Mesenchymal stem cell (in vitro differentiated cells and primary cell): ENCODE data around the gene SLC14A1.

Experiments
- DNase-seq: peaks from one replicate; pipeline ENCODE4 v3.0.0-alpha.2; 2013
- H2AFZ ChIP-seq: one replicate; pipeline ENCODE4 v1.6.1; 2013; ENCODE audit warnings: low read depth, mild to moderate bottlenecking, control low read depth, inconsistent platforms, low read length, moderate library complexity
- H2AK5ac ChIP-seq: 2 replicates; pipeline ENCODE4 v1.6.1; 2013; ENCODE audit warnings: low read length, moderate library complexity, mild to moderate bottlenecking, inconsistent platforms; ENCODE audit not compliant: severe bottlenecking
- H2BK120ac ChIP-seq: one replicate; pipeline ENCODE4 v1.6.1; 2013; ENCODE audit warnings: low read depth, mild to moderate bottlenecking, inconsistent platforms, low read length, moderate library complexity
- H2BK12ac ChIP-seq, 2 experiments: one replicate each; pipeline ENCODE4 v1.6.1; 2013; ENCODE audit warnings: inconsistent platforms in 2 of 2, low read length in 2 of 2, mild to moderate bottlenecking in 2 of 2, moderate library complexity in 2 of 2, control low read depth in 1 of 2
- H2BK15ac ChIP-seq: one replicate; pipeline ENCODE4 v1.6.1; 2013; ENCODE audit warnings: mild to moderate bottlenecking, low read depth, inconsistent platforms; ENCODE audit not compliant: poor library complexity, severe bottlenecking
- H2BK5ac ChIP-seq: 2 replicates; pipeline ENCODE4 v1.6.1; 2013; ENCODE audit warnings: low read depth, mild to moderate bottlenecking, low read length, control low read depth, inconsistent platforms; ENCODE audit not compliant: poor library complexity, severe bottlenecking
- H3K14ac ChIP-seq, 2 experiments: one replicate each; pipeline ENCODE4 v1.6.1; 2013; ENCODE audit warnings: inconsistent platforms in 2 of 2, low read length in 2 of 2, control low read depth in 1 of 2, mild to moderate bottlenecking in 1 of 2, moderate library complexity in 1 of 2
- H3K18ac ChIP-seq, 2 experiments: one replicate each; pipeline ENCODE4 v1.6.1; 2013; ENCODE audit warnings: inconsistent platforms in 2 of 2, low read length in 2 of 2, control low read depth in 1 of 2, low read depth in 1 of 2, mild to moderate bottlenecking in 1 of 2
- H3K23ac ChIP-seq, 2 experiments: one replicate each; pipeline ENCODE4 v1.6.1; 2013; ENCODE audit warnings: inconsistent platforms in 2 of 2, low read length in 2 of 2, mild to moderate bottlenecking in 2 of 2, moderate library complexity in 2 of 2, control low read depth in 1 of 2
- H3K27ac ChIP-seq: 2 replicates; pipeline ENCODE4 v1.5.1; 2013; ENCODE audit warnings: mild to moderate bottlenecking, moderate library complexity, low read length, control low read depth, inconsistent platforms; ENCODE audit not compliant: poor library complexity, severe bottlenecking
- H3K27me3 ChIP-seq, 2 experiments: 2 replicates each; pipeline versions ENCODE4 v1.6.1 to v1.7.0; 2013; ENCODE audit warnings: low read length in 2 of 2, mild to moderate bottlenecking in 2 of 2, moderate library complexity in 2 of 2, control low read depth in 1 of 2, inconsistent platforms in 1 of 2; ENCODE audit not compliant: control insufficient read depth in 1 of 2, insufficient read depth in 1 of 2
- H3K36me3 ChIP-seq, 2 experiments: 2 replicates each; pipeline versions ENCODE4 v1.6.1 to v1.7.0; 2013; ENCODE audit warnings: low read length in 2 of 2, control low read depth in 1 of 2, inconsistent platforms in 1 of 2, low read depth in 1 of 2, mild to moderate bottlenecking in 1 of 2; ENCODE audit not compliant: insufficient read depth in 2 of 2, control insufficient read depth in 1 of 2
- H3K4ac ChIP-seq, 2 experiments: one replicate each; pipeline ENCODE4 v1.6.1; 2013; ENCODE audit warnings: inconsistent platforms in 2 of 2, low read length in 2 of 2, mild to moderate bottlenecking in 2 of 2, moderate library complexity in 2 of 2, control low read depth in 1 of 2, low read depth in 1 of 2
- H3K4me1 ChIP-seq: 2 replicates; pipeline ENCODE4 v1.6.1; 2013; ENCODE audit warnings: low read depth, low read length, control low read depth; ENCODE audit not compliant: control insufficient read depth, insufficient read depth
- H3K4me2 ChIP-seq: 2 replicates; pipeline ENCODE4 v1.6.1; 2013; ENCODE audit warnings: low read length, mild to moderate bottlenecking, inconsistent platforms; ENCODE audit not compliant: poor library complexity, severe bottlenecking
- H3K4me3 ChIP-seq, 2 experiments: 2 replicates each; pipeline versions ENCODE4 v1.5.1 to v1.7.0; 2013; ENCODE audit warnings: low read length in 2 of 2, mild to moderate bottlenecking in 2 of 2, control low read depth in 1 of 2, low read depth in 1 of 2; ENCODE audit not compliant: insufficient read depth in 1 of 2
- H3K79me1 ChIP-seq: replicated peaks from 2 replicates; pipeline ENCODE4 v1.6.1; 2013; ENCODE audit warnings: mild to moderate bottlenecking, control low read depth, low read length, inconsistent platforms; ENCODE audit not compliant: poor library complexity, severe bottlenecking
- H3K9ac ChIP-seq: 2 replicates; pipeline ENCODE4 v1.7.0; 2013; ENCODE audit warnings: mild to moderate bottlenecking, low read length, moderate library complexity
- H3K9me3 ChIP-seq: 2 replicates; pipeline ENCODE4 v1.7.0; 2013; ENCODE audit warnings: mild to moderate bottlenecking, low read length; ENCODE audit not compliant: control insufficient read depth
- H4K8ac ChIP-seq: one replicate; pipeline ENCODE4 v1.6.1; 2013; ENCODE audit warnings: inconsistent platforms, mild to moderate bottlenecking, low read length, moderate library complexity
- H4K91ac ChIP-seq: one replicate; pipeline ENCODE4 v1.6.1; 2013; ENCODE audit warnings: mild to moderate bottlenecking, low read length, inconsistent platforms
- WGBS: methylation state at CpG from one replicate; pipeline ENCODE4 v1.1.7; 2013; ENCODE audit warnings: mixed read lengths; 5-methylcytosine and 5-hydroxymethylcytosine counted together

SLC14A1 gene

DNA sequence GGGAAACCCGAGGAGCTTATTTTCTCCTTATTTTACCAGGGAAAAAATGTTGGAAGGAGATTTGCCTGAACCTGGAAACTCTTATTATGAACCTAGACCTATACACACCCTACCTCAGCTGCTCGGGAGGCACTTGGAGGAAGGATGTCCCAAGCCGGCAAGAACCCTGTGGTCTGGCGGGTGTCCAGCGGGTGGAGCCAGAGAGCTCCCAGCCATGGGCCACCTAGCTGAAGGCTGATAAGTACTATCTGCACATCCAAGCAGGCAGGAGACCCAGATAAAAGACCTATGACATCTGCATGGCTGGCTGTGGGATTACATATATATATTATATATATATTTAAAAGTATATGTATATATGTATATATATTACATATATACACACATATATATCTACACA lies 1.1 kb upstream of the SLC14A1 start:
- H3K36me3 ChIP-seq: peaks cover 0 to 3% of the 10 kb centered on the region in 2 experiments
- H2AK5ac ChIP-seq: no peak overlapping the region
- no peak overlapping the region for H3K4me3 ChIP-seq
- no peak overlapping the region for H2BK15ac ChIP-seq
- no peak overlapping the region for H2BK120ac ChIP-seq
- H3K18ac ChIP-seq: no peak overlapping the region
- no peak overlapping the region for H2AFZ ChIP-seq
- no peak overlapping the region for H4K8ac ChIP-seq
- H3K79me1 ChIP-seq: no peaks in the 10 kb centered on the region
- no peak overlapping the region for H3K27ac ChIP-seq
- DNase-seq: peak; percentile 74
- 2% methylated on average over 4 of the region's 5 CpGs for WGBS
- H3K27me3 ChIP-seq: no peaks in the 10 kb centered on the region
- no peak overlapping the region for H3K9ac ChIP-seq
- no peaks in the 10 kb centered on the region for H3K9me3 ChIP-seq
- no peak overlapping the region for H3K14ac ChIP-seq
- H4K91ac ChIP-seq: no peak overlapping the region
- H2BK5ac ChIP-seq: no peak overlapping the region
- H3K4ac ChIP-seq: no peak overlapping the region
- H2BK12ac ChIP-seq: no peak overlapping the region
- peaks cover 17% of the 10 kb centered on the region for H3K4me1 ChIP-seq
- no peak overlapping the region for H3K4me2 ChIP-seq
- H3K23ac ChIP-seq: no peak overlapping the region

DNA sequence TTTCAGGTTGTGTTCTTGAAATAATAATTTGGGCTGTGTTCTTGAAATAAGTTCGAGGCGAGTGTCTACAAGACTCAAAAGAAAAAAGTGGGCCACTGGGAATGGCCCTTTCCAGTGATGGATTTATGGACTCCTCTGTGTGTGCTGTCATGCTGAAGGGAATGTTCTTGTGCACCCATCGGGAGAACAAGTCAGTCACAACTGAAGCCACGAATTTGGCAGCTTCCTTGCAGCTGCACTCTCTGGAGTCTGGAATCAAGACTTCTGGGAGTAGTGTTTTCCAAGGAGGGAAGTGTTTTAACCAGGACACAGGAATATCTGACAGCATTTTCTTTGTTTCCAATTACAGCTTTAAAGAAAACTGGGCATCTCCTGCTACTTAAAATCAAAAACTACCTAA lies 620 bp downstream of the SLC14A1 start:
- H3K79me1 ChIP-seq: no peaks in the 10 kb centered on the region
- H3K4me1 ChIP-seq: peaks cover 15% of the 10 kb centered on the region
- no peak for DNase-seq
- no peak overlapping the region for H2BK15ac ChIP-seq
- no peak overlapping the region for H4K8ac ChIP-seq
- no peak overlapping the region for H3K23ac ChIP-seq
- no peak overlapping the region for H3K14ac ChIP-seq
- H3K4me3 ChIP-seq: peak overlapping the region in 1 of 2 experiments; percentile 80
- H3K18ac ChIP-seq: no peak overlapping the region
- peak overlapping the region in 1 of 2 experiments; percentile 48 for H3K4ac ChIP-seq
- no peak overlapping the region for H2BK5ac ChIP-seq
- H2AFZ ChIP-seq: no peak overlapping the region
- peak overlapping the region in 1 of 2 experiments; percentile 60 for H2BK12ac ChIP-seq
- H3K36me3 ChIP-seq: peaks cover 0 to 9% of the 10 kb centered on the region in 2 experiments
- H3K9ac ChIP-seq: peak overlapping the region; percentile 39
- H4K91ac ChIP-seq: no peak overlapping the region
- peak overlapping the region; percentile 38 for H3K4me2 ChIP-seq
- no peak overlapping the region for H2BK120ac ChIP-seq
- no peak overlapping the region for H3K27ac ChIP-seq
- H3K9me3 ChIP-seq: no peaks in the 10 kb centered on the region
- H3K27me3 ChIP-seq: no peaks in the 10 kb centered on the region
- WGBS: 83% methylated on average over 4 of the region's 4 CpGs
- no peak overlapping the region for H2AK5ac ChIP-seq

DNA sequence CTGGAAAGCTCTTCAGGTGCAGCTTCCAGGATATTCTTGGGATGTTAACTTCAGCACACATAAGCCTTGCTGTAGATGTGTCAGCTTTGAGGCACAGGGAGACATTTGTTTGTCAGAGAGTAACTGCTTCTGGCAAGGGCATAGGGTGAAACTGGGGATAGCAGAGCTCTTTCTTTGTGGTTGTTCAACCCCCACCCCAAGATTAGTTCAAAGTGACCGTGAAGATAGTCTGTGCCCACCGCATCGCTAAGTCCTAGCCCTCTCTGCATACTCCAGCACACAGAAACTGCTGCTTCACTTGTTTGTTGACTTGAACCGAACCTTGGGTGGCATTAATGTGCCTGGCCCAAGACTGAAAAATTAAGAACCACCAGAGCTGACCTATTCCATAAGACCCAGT lies 1.4 kb downstream of the SLC14A1 start:
- Histone ChIP-seq H3K36me3 (peaks cover 0 to 15% of the 10 kb centered on the region in 2 experiments), H4K91ac (no peak overlapping the region), H3K4me2 (peak overlapping the region; percentile 24), H2AK5ac (no peak overlapping the region), H3K14ac (no peak overlapping the region), H3K18ac (no peak overlapping the region), H2AFZ (no peak overlapping the region), H3K4me3 (peak overlapping the region in 1 of 2 experiments; percentile 80), H3K9me3 (no peaks in the 10 kb centered on the region), H2BK12ac (peak overlapping the region in 1 of 2 experiments; percentile 22), H3K9ac (peak overlapping the region; percentile 39), H3K27ac (peak overlapping the region; percentile 0), H3K27me3 (no peaks in the 10 kb centered on the region), H2BK120ac (no peak overlapping the region), H2BK15ac (no peak overlapping the region), H3K4me1 (peaks cover 17% of the 10 kb centered on the region), H3K79me1 (no peaks in the 10 kb centered on the region), H4K8ac (no peak overlapping the region), H2BK5ac (no peak overlapping the region), H3K4ac (no peak overlapping the region), H3K23ac (no peak overlapping the region)
- WGBS: 97% methylated on average over 4 of the region's 4 CpGs
- no peak for DNase-seq

DNA sequence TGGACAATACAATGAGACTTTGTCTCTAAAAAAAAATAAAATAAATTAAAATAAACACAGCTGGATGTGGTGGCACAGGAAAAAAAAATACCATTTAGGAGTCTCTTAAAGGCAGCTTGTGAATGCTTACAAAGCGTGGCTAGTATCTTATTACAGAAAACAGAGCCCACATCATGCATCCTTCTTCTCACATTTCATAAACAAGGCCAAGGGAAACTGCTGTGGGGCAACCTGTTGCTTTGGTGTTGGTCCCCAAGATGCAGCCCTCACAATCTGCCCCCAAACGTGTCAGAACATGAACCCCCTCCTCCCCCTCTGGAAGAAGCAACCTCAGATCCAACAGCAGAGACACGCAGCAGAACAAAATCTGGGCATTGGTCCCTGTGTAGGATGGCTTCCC lies 2.6 kb downstream of the SLC14A1 start:
- WGBS: 72% methylated on average over 3 of the region's 3 CpGs
- Histone ChIP-seq H2BK5ac (no peak overlapping the region), H3K36me3 (peaks cover 0 to 22% of the 10 kb centered on the region in 2 experiments), H2AK5ac (no peak overlapping the region), H3K27ac (peak overlapping the region; percentile 46), H3K4me3 (peak overlapping the region in 1 of 2 experiments; percentile 80), H3K14ac (no peak overlapping the region), H3K18ac (peak overlapping the region in 1 of 2 experiments; percentile 18), H3K9ac (peak overlapping the region; percentile 39), H2BK12ac (peak overlapping the region in 1 of 2 experiments; percentile 38), H4K91ac (no peak overlapping the region), H3K23ac (no peak overlapping the region), H3K79me1 (no peaks in the 10 kb centered on the region), H4K8ac (no peak overlapping the region), H2AFZ (no peak overlapping the region), H3K4ac (no peak overlapping the region), H3K27me3 (no peaks in the 10 kb centered on the region), H3K4me1 (peaks cover 20% of the 10 kb centered on the region), H2BK15ac (no peak overlapping the region), H3K4me2 (no peak overlapping the region), H2BK120ac (no peak overlapping the region), H3K9me3 (no peaks in the 10 kb centered on the region)
- no peak for DNase-seq
